Peyer's patch (tissue), 4 donors: ENCODE results near the gene TOR4A.

ENCODE experiments used
- POLR2A ChIP-seq, 2 donors: fragments of 450-650 bp; IDR thresholded peaks; one replicate each; pipeline ENCODE4 v1.5.1; 2017; ENCODE audit warnings: antibody characterized with exemption in 2 of 2, mild to moderate bottlenecking in 2 of 2, moderate library complexity in 2 of 2
- TF ChIP-seq, protein P1 (sequence below), 6 experiments: fragments of 450-650 bp in 4 of 6; fragments of 200-600 bp in 2 of 6; sonication (generic) in 1 of 6; IDR thresholded peaks; one replicate each; pipeline ENCODE4 v1.5.1; 2017 to 2019; ENCODE audit warnings: antibody characterized with exemption in 6 of 6, mild to moderate bottlenecking in 3 of 6, moderate library complexity in 1 of 6

DNA sequence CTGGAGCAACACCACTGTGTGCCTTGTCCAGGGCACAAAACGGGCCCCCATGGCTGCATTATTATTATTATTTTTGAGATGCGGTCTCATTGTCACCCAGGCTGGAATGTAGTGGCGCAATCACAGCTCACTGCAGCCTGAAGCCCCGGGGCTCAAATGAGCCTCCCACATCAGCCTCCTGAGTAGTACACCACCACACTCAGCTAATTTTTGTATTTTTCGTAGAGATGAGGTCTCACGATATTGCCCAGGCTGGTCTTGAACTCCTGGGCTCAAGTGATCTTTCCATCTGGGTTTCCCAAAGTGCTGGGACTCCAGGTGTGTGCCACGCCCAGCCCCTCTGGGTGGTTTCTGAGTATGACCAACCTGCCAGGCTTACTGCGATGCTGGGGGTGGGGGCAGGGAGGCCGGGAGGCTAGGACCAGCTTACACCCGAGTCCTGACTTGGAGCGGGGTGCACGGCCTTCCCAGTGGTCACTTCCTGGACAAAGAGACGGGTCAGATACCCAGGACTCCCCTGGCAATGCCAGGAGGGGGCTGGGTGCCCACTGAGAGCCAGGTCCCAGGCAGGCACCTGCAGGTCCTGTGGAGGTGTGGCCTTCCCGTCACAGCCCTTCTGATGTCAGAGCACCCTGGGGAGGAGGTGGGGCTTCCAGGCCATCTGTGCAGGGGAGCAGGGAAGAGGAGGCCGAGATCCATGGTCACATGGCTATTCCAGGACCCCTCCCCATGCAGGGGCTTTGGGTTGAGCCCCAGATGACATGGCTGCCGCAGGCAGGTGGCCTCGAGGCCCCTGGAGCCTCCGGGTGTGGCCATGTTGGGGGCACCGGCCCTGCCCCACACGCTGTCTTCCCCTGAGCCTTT is 32.9 kb downstream of the TOR4A start:
- TF ChIP-seq, protein P1, sequence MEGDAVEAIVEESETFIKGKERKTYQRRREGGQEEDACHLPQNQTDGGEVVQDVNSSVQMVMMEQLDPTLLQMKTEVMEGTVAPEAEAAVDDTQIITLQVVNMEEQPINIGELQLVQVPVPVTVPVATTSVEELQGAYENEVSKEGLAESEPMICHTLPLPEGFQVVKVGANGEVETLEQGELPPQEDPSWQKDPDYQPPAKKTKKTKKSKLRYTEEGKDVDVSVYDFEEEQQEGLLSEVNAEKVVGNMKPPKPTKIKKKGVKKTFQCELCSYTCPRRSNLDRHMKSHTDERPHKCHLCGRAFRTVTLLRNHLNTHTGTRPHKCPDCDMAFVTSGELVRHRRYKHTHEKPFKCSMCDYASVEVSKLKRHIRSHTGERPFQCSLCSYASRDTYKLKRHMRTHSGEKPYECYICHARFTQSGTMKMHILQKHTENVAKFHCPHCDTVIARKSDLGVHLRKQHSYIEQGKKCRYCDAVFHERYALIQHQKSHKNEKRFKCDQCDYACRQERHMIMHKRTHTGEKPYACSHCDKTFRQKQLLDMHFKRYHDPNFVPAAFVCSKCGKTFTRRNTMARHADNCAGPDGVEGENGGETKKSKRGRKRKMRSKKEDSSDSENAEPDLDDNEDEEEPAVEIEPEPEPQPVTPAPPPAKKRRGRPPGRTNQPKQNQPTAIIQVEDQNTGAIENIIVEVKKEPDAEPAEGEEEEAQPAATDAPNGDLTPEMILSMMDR (IDR thresholded peaks at IDR 0.05), result no peak
- TF ChIP-seq POLR2A (IDR thresholded peaks at IDR 0.05), result peak in 1 of 2 donors; percentile 12
